WTC11 (cell line): Measurements from ENCODE around the gene GLT6D1. TPM values are rescaled to one million over a fixed set of nuclear protein-coding genes. Genes with fewer than 3 reads are reported as not detected.

ENCODE experiments used
- ATAC-seq: fragments of 200-7000 bp; cut with Tn5 transposase; 2 replicates; pipeline ENCODE4 v1.10.0; 2021; ENCODE audit warnings: mild to moderate bottlenecking, moderate library complexity
- CTCF ChIA-PET: fragments of 300-600 bp; sonication (Branson Sonifier 250); formaldehyde crosslinking; loops from one replicate; lab custom pipeline; 2021; ENCODE audit warnings: antibody characterized with exemption; lab: Charles Lee
- POLR2A ChIA-PET: fragments of 350-600 bp; sonication (Branson Sonifier 250); formaldehyde crosslinking; loops from one replicate; lab custom pipeline; 2021; ENCODE audit warnings: antibody characterized with exemption; lab: Charles Lee
- DNase-seq: peaks from one replicate; pipeline ENCODE4 v3.0.0; 2021; ENCODE audit warnings: low spot score
- H3K27ac Mint-ChIP-seq: 2 replicates; pipeline ENCODE4 v1.8.0; 2021; ENCODE audit warnings: mixed read lengths
- H3K27me3 Mint-ChIP-seq: 2 replicates; pipeline ENCODE4 v1.8.0; 2021; ENCODE audit warnings: low read depth, mild to moderate bottlenecking, moderate library complexity, mixed read lengths
- H3K36me3 Mint-ChIP-seq: 2 replicates; pipeline ENCODE4 v1.8.0; 2021; ENCODE audit warnings: mixed read lengths
- H3K4me1 Mint-ChIP-seq: 2 replicates; pipeline ENCODE4 v1.8.0; 2022; ENCODE audit warnings: mixed read lengths
- H3K4me3 Mint-ChIP-seq: 2 replicates; pipeline ENCODE4 v1.8.0; 2021; ENCODE audit warnings: mild to moderate bottlenecking, moderate library complexity, mixed read lengths
- H3K9me3 Mint-ChIP-seq: 2 replicates; pipeline ENCODE4 v1.8.0; 2021; ENCODE audit warnings: mixed read lengths
- CBFB ChIP-seq: sonication (generic); formaldehyde crosslinking; IDR thresholded peaks from 2 replicates; pipeline ENCODE4 v1.8.1; 2022; ENCODE audit warnings: mild to moderate bottlenecking, low read depth, missing genetic modification reagents
- CREB1 ChIP-seq: sonication (generic); formaldehyde crosslinking; IDR thresholded peaks from 2 replicates; pipeline ENCODE4 v1.8.0; 2023; ENCODE audit warnings: mild to moderate bottlenecking, missing genetic modification reagents
- CREM ChIP-seq: sonication (generic); formaldehyde crosslinking; IDR thresholded peaks from 2 replicates; pipeline ENCODE4 v1.8.1; 2022; ENCODE audit warnings: mild to moderate bottlenecking, missing genetic modification reagents, moderate library complexity
- E2F1 ChIP-seq: sonication (generic); formaldehyde crosslinking; IDR thresholded peaks from 2 replicates; pipeline ENCODE4 v1.8.0; 2022; ENCODE audit warnings: mild to moderate bottlenecking, missing genetic modification reagents
- ERG ChIP-seq: fragments of 250-450 bp; sonication (Bioruptor Pico); IDR thresholded peaks from 2 replicates; pipeline ENCODE4 v1.8.0; 2021; ENCODE audit warnings: mild to moderate bottlenecking
- ETV6 ChIP-seq: sonication (generic); formaldehyde crosslinking; IDR thresholded peaks from 2 replicates; pipeline ENCODE4 v1.8.1; 2022; ENCODE audit warnings: mild to moderate bottlenecking, missing genetic modification reagents
- FOXJ3 ChIP-seq: sonication (generic); formaldehyde crosslinking; IDR thresholded peaks from 2 replicates; pipeline ENCODE4 v1.9.0; 2021; ENCODE audit warnings: missing genetic modification reagents, mild to moderate bottlenecking, borderline replicate concordance
- FOXK1 ChIP-seq: sonication (generic); formaldehyde crosslinking; IDR thresholded peaks from 2 replicates; pipeline ENCODE4 v1.8.0; 2022; ENCODE audit warnings: mild to moderate bottlenecking, moderate library complexity, missing genetic modification reagents
- FOXP1 ChIP-seq: sonication (generic); formaldehyde crosslinking; IDR thresholded peaks from 2 replicates; pipeline ENCODE4 v1.8.0; 2022; ENCODE audit warnings: missing genetic modification reagents, mild to moderate bottlenecking, moderate library complexity, borderline replicate concordance
- KAT7 ChIP-seq: sonication (generic); formaldehyde crosslinking; IDR thresholded peaks from 2 replicates; pipeline ENCODE4 v1.8.1; 2023; ENCODE audit warnings: missing genetic modification reagents, mild to moderate bottlenecking, borderline replicate concordance
- MXD4 ChIP-seq: fragments of 250-450 bp; sonication (Bioruptor Pico); IDR thresholded peaks from 2 replicates; pipeline ENCODE4 v1.8.0; 2021; ENCODE audit warnings: mild to moderate bottlenecking, moderate library complexity, borderline replicate concordance
- RELA ChIP-seq: sonication (generic); formaldehyde crosslinking; IDR thresholded peaks from 2 replicates; pipeline ENCODE4 v1.8.1; 2022; ENCODE audit warnings: missing genetic modification reagents, mild to moderate bottlenecking, borderline replicate concordance
- RORB ChIP-seq: fragments of 250-450 bp; sonication (Bioruptor Pico); IDR thresholded peaks from 2 replicates; pipeline ENCODE4 v1.9.0; 2021; ENCODE audit warnings: mild to moderate bottlenecking
- SOX15 ChIP-seq: fragments of 250-450 bp; sonication (Bioruptor Pico); IDR thresholded peaks from 2 replicates; pipeline ENCODE4 v1.9.0; 2021; ENCODE audit warnings: mild to moderate bottlenecking
- TCF7 ChIP-seq: sonication (generic); formaldehyde crosslinking; IDR thresholded peaks from 2 replicates; pipeline ENCODE4 v1.8.0; 2022; ENCODE audit warnings: mild to moderate bottlenecking, low read depth, missing genetic modification reagents, moderate library complexity
- TEAD4 ChIP-seq: sonication (generic); formaldehyde crosslinking; IDR thresholded peaks from 2 replicates; pipeline ENCODE4 v1.8.0; 2022; ENCODE audit warnings: mild to moderate bottlenecking, missing genetic modification reagents
- ZNF138 ChIP-seq: sonication (generic); formaldehyde crosslinking; conservative IDR thresholded peaks from 2 replicates; pipeline ENCODE4 v1.8.1; 2022; ENCODE audit warnings: mild to moderate bottlenecking, moderate library complexity, missing genetic modification reagents
- ZNF317 ChIP-seq: sonication (generic); formaldehyde crosslinking; IDR thresholded peaks from 2 replicates; pipeline ENCODE4 v1.8.1; 2023; ENCODE audit warnings: low read depth, mild to moderate bottlenecking, moderate library complexity, missing genetic modification reagents, borderline replicate concordance
- ZNF396 ChIP-seq: fragments of 250-450 bp; sonication (Bioruptor Pico); IDR thresholded peaks from 2 replicates; pipeline ENCODE4 v1.8.0; 2021; ENCODE audit warnings: mild to moderate bottlenecking, moderate library complexity, borderline replicate concordance
- ZNF416 ChIP-seq: fragments of 250-450 bp; sonication (Bioruptor Pico); IDR thresholded peaks from 2 replicates; pipeline ENCODE4 v1.9.0; 2021; ENCODE audit warnings: mild to moderate bottlenecking, inconsistent platforms
- ZNF423 ChIP-seq: fragments of 250-450 bp; sonication (Bioruptor Pico); IDR thresholded peaks from 2 replicates; pipeline ENCODE4 v2.1.2; 2022; ENCODE audit warnings: mild to moderate bottlenecking, moderate library complexity
- ZNF532 ChIP-seq: fragments of 250-450 bp; sonication (Bioruptor Pico); IDR thresholded peaks from 2 replicates; pipeline ENCODE4 v1.9.0; 2021; ENCODE audit warnings: mild to moderate bottlenecking, borderline replicate concordance
- total RNA-seq: library from RNA; stranded (reverse); gene quantifications from 3 replicates; pipeline ENCODE4 v1.2.3, GENCODE V29; 2021
- TF ChIP-seq, protein P1 (sequence below): sonication (generic); formaldehyde crosslinking; IDR thresholded peaks from 2 replicates; pipeline ENCODE4 v1.8.1; 2022; ENCODE audit warnings: mild to moderate bottlenecking, missing genetic modification reagents, moderate library complexity, borderline replicate concordance
- TF ChIP-seq, protein P2 (sequence below): fragments of 250-450 bp; sonication (Bioruptor Pico); IDR thresholded peaks from 2 replicates; pipeline ENCODE4 v1.9.0; 2021; ENCODE audit warnings: mild to moderate bottlenecking
- TF ChIP-seq, protein P3 (sequence below): sonication (generic); formaldehyde crosslinking; conservative IDR thresholded peaks from 2 replicates; pipeline ENCODE4 v1.8.1; 2022; ENCODE audit warnings: mild to moderate bottlenecking, missing genetic modification reagents

The GLT6D1 gene
- total RNA-seq, 1 experiment from 2014 or later, result 0.37 TPM

GRCh38 chr9:135608294-135608998, 30.9 kb downstream of the GLT6D1 start:
- Mint-ChIP-seq H3K27me3 (no peaks in the 10 kb centered on the region; the same call in 1 of the 2 replicates), H3K36me3 (peaks cover 10% of the 10 kb centered on the region), H3K4me3 (no peak overlapping the region), H3K9me3 (peaks cover 25% of the 10 kb centered on the region), H3K27ac (no peak overlapping the region), H3K4me1 (peaks cover 12% of the 10 kb centered on the region)
- ATAC-seq (no peak), DNase-seq (no peak)
- TF ChIP-seq, protein P1, sequence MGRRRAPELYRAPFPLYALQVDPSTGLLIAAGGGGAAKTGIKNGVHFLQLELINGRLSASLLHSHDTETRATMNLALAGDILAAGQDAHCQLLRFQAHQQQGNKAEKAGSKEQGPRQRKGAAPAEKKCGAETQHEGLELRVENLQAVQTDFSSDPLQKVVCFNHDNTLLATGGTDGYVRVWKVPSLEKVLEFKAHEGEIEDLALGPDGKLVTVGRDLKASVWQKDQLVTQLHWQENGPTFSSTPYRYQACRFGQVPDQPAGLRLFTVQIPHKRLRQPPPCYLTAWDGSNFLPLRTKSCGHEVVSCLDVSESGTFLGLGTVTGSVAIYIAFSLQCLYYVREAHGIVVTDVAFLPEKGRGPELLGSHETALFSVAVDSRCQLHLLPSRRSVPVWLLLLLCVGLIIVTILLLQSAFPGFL (CRISPR knock-in tag), result no peak
- TF ChIP-seq ZNF317 (CRISPR knock-in tag), result no peak
- TF ChIP-seq, protein P2, sequence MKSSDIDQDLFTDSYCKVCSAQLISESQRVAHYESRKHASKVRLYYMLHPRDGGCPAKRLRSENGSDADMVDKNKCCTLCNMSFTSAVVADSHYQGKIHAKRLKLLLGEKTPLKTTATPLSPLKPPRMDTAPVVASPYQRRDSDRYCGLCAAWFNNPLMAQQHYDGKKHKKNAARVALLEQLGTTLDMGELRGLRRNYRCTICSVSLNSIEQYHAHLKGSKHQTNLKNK (CRISPR knock-in tag), result no peak
- TF ChIP-seq MXD4, result no peak
- no peak for TF ChIP-seq ZNF416
- no peak for TF ChIP-seq FOXP1 (CRISPR knock-in tag)
- no peak for TF ChIP-seq ERG (CRISPR knock-in tag)
- TF ChIP-seq FOXJ3 (CRISPR knock-in tag), result no peak
- TF ChIP-seq, protein P3, sequence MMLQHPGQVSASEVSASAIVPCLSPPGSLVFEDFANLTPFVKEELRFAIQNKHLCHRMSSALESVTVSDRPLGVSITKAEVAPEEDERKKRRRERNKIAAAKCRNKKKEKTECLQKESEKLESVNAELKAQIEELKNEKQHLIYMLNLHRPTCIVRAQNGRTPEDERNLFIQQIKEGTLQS (CRISPR knock-in tag), result no peak
- TF ChIP-seq KAT7, result no peak
- TF ChIP-seq ZNF138, result no peak
- no peak for TF ChIP-seq ETV6 (CRISPR knock-in tag)
- no peak for TF ChIP-seq CREB1
- ChIA-PET POLR2A (no interaction called here), CTCF (no interaction called here)

DNA sequence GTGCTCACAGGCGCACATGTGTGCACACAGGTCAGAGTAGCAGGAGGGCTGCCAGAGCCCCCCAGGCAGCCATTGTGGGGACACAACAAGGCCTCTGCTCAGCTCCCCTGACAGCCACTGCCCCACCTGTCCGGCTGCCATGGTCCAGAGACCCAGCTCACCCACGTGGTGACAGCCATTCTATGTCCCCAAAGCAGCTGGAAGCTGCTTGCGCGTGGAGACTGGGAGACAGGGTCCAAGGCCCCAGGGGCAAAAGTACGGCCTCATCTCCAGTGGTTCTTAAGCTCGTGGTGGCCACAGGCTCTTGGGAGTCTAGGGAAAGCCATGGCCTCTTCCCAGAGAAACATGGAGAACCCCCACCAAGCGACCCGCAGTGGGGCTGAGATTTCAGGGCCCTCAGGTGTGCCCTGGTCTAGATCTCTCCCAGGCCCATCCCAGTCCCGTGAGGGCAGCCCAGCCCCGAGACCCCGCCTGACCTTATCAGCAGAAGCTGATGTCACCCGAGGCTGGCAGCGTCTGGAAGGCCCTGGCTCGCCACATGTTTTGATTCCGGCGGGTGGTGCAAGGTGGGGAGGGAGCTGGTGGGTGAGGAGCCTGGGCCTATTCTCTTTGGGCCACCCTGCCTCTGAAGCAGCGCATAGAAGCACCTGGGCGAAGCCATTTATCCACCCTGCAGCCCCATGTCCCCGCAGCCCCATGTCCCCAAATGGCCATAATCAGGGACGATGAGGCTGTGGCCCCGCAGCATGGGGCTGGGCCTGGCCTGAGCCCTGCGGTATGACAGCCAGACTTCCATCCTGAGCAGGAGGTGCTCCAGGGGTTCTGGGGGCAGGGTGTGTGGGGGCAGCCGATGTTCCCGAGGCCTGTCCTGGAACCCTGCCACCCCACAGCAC, 31.7 kb downstream of the GLT6D1 start:
- H3K36me3 Mint-ChIP-seq, result peaks cover 10% of the 10 kb centered on the region
- no peaks in the 10 kb centered on the region; the same call in 1 of the 2 replicates for H3K27me3 Mint-ChIP-seq
- H3K4me1 Mint-ChIP-seq, result peaks cover 9% of the 10 kb centered on the region
- no peak overlapping the region for H3K4me3 Mint-ChIP-seq
- POLR2A ChIA-PET, result no interaction called here
- CTCF ChIA-PET, result no interaction called here
- no peak for ATAC-seq
- H3K27ac Mint-ChIP-seq, result 0 out of 2 replicates have a peak overlapping the region, but pooled peaks have one; percentile 49
- H3K9me3 Mint-ChIP-seq, result peaks cover 25% of the 10 kb centered on the region
- no peak for TF ChIP-seq FOXP1 (CRISPR knock-in tag)
- no peak for TF ChIP-seq SOX15 (CRISPR knock-in tag)
- no peak for TF ChIP-seq ZNF423 (CRISPR knock-in tag)
- no peak for TF ChIP-seq TCF7 (CRISPR knock-in tag)
- no peak for TF ChIP-seq ZNF532
- TF ChIP-seq CBFB (CRISPR knock-in tag), result no peak
- no peak for TF ChIP-seq RELA (CRISPR knock-in tag)
- TF ChIP-seq E2F1 (CRISPR knock-in tag), result no peak
- no peak for TF ChIP-seq TEAD4
- TF ChIP-seq CREB1, result no peak
- no peak for TF ChIP-seq FOXK1 (CRISPR knock-in tag)
- no peak for TF ChIP-seq ZNF396 (CRISPR knock-in tag)
- no peak for TF ChIP-seq RORB
- no peak for TF ChIP-seq CREM (CRISPR knock-in tag)
- DNase-seq, result no peak
